ENCODE results near the gene LCK. TPM values are rescaled to one million over a fixed set of nuclear protein-coding genes. Genes with fewer than 3 reads are reported as not detected.
"Not testable (repeated sequence)": the region's sequence is repeated elsewhere in the genome, so short reads cannot be mapped to it uniquely, and the experiment has no call there.

The LCK gene
- total RNA-seq, 1 experiment from 2014 or later, result 0.43 TPM

GRCh38 chr1:32249831-32250525, 1.1 kb upstream of the LCK start:
- Histone ChIP-seq H3K27me3 (peaks cover 9% of the 10 kb centered on the region; the same call in 1 of the 2 replicates), H3K27ac (no peak overlapping the region), H3K4me1 (peaks cover 21% of the 10 kb centered on the region), H3K36me3 (no peaks in the 10 kb centered on the region), H3K9me3 (replicated peaks) (no peaks in the 10 kb centered on the region), H3K4me3 (no peak overlapping the region)
- no peak for DNase-seq

GRCh38 chr1:32255072-32256071, 4.3 kb downstream of the LCK start:
- H3K4me3 ChIP-seq, result no peak overlapping the region

GRCh38 chr1:32256473-32257226, 5.6 kb downstream of the LCK start:
- H3K4me1 ChIP-seq, result peaks cover under 1% of the 10 kb centered on the region
- H3K4me3 ChIP-seq, result no peak overlapping the region
- no peaks in the 10 kb centered on the region for H3K36me3 ChIP-seq
- peaks cover 3% of the 10 kb centered on the region; the same call in 1 of the 2 replicates for H3K27me3 ChIP-seq
- no peak for DNase-seq
- H3K9me3 ChIP-seq (replicated peaks), result no peaks in the 10 kb centered on the region
- no peak overlapping the region for H3K27ac ChIP-seq

More at GRCh38 chr1:32255072-32256071, 4.3 kb downstream of the LCK start:
- DNase-seq, result no peak
- Histone ChIP-seq H3K9me3 (replicated peaks) (no peaks in the 10 kb centered on the region), H3K27ac (no peak overlapping the region), H3K4me1 (peaks cover 9% of the 10 kb centered on the region), H3K36me3 (no peaks in the 10 kb centered on the region), H3K27me3 (peaks cover 10% of the 10 kb centered on the region; the same call in 1 of the 2 replicates)

DNA sequence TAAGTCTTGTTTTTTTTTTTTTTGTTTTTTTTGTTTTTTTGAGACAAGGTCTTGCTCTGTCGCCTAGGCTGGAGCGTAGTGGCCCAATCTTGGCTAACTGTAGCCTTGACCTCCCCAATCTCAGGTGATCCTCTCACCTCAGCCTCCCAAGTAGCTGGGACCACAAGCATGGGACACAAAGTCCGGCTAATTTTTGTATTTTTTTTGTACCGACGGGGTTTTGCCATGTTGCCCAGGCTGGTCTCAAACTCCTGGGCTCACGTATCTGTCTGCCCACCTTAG, 6.1 kb downstream of the LCK start:
- Histone ChIP-seq H3K27me3 (peaks cover 3% of the 10 kb centered on the region; the same call in 1 of the 2 replicates), H3K9me3 (replicated peaks) (no peaks in the 10 kb centered on the region), H3K36me3 (no peaks in the 10 kb centered on the region), H3K4me1 (no peaks in the 10 kb centered on the region), H3K4me3 (no peak overlapping the region), H3K27ac (no peak overlapping the region)
- no peak for DNase-seq

GRCh38 chr1:32263236-32263593, 12.2 kb downstream of the LCK start:
- not testable (repeated sequence) for DNase-seq; H3K27me3 ChIP-seq; H3K27ac ChIP-seq; H3K36me3 ChIP-seq; H3K4me3 ChIP-seq; H3K4me1 ChIP-seq; H3K9me3 ChIP-seq (replicated peaks)

- Histone ChIP-seq H3K27ac (no peak overlapping the region), H3K4me3 (no peak overlapping the region), H3K4me1 (no peaks in the 10 kb centered on the region), H3K9me3 (replicated peaks) (no peaks in the 10 kb centered on the region), H3K27me3 (no peaks in the 10 kb centered on the region), H3K36me3 (no peaks in the 10 kb centered on the region)
- no peak for DNase-seq
Observed at GRCh38 chr1:32263744-32264143, 12.7 kb downstream of the LCK start.

- no peaks in the 10 kb centered on the region for H3K36me3 ChIP-seq
- no peaks in the 10 kb centered on the region for H3K9me3 ChIP-seq (replicated peaks)
- DNase-seq, result no peak
- no peak overlapping the region for H3K4me3 ChIP-seq
- no peaks in the 10 kb centered on the region for H3K27me3 ChIP-seq
- no peaks in the 10 kb centered on the region for H3K4me1 ChIP-seq
- no peak overlapping the region for H3K27ac ChIP-seq
Observed at GRCh38 chr1:32265846-32266245, 14.8 kb downstream of the LCK start.

GRCh38 chr1:32266921-32267591, 16.0 kb downstream of the LCK start:
- no peak for DNase-seq
- Histone ChIP-seq H3K36me3 (no peaks in the 10 kb centered on the region), H3K9me3 (replicated peaks) (no peaks in the 10 kb centered on the region), H3K27me3 (no peaks in the 10 kb centered on the region), H3K4me1 (no peaks in the 10 kb centered on the region), H3K4me3 (no peak overlapping the region), H3K27ac (no peak overlapping the region)

DNA sequence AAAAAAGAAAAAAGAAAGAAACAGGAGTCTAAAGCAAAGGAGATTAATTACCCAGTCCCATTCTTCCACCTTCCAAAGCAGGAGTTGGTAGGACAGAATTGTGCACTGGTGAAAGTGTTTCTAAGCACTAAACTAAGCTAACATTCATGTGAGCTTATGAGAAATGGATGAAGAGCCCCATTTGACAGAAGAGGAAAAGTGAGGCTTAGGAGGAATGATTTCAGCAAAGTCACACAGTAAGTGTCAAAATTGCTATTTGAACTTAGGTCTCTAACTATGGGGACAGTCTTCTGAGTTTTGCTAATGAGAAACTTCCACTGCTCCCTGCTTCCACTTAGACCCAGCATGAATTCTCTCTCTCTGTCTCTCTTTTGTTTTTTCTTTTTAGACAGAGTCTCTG, 18.7 kb downstream of the LCK start:
- Histone ChIP-seq H3K4me1 (no peaks in the 10 kb centered on the region), H3K9me3 (replicated peaks) (no peaks in the 10 kb centered on the region), H3K4me3 (no peak overlapping the region), H3K27me3 (no peaks in the 10 kb centered on the region), H3K27ac (no peak overlapping the region), H3K36me3 (no peaks in the 10 kb centered on the region)
- no peak for DNase-seq

DNA sequence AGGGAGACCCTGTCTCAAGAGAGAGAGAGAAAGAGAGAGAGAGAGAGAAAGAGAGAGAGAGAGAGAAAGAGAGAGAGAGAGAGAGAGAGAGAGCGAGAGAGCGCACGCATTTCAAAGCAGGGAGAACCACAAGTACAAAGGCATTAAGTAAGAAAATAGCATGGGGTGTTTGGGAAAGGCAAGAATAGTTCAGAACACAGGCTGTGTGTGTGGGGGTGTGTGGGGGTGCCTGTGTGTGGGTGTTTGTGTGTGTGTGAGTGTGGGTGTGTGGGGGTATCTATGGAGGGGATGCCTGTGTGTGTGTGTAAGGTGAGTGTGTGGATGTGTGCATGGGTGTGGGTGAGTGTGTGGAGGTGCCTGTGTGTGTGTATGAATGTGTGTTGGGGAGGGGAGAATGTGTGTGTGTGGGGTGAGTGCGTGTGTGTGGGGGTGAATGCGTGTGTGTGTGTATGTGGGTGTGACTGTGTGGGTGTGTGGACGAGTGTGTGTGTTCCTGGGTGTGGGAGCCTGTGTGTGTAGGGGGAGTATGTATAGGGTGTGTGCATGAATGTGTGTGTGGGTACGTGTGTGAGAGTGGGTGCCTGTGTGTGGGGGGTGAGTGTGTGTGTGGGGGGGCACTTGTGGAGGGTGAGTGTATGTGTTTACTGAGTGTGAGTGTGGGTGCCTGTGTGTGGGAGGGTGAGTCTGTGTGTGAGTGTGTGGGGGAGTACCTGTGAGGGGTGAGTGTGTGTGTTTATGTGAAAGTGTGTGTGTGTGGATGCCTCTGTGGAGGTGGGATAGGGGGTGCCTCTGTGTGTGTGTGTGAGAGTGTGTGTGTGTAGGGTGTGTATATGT, 21.7 kb downstream of the LCK start:
- Histone ChIP-seq H3K9me3 (replicated peaks) (no peaks in the 10 kb centered on the region), H3K4me1 (no peaks in the 10 kb centered on the region), H3K27me3 (peaks cover 3% of the 10 kb centered on the region; the same call in 1 of the 2 replicates), H3K27ac (no peak overlapping the region), H3K36me3 (no peaks in the 10 kb centered on the region), H3K4me3 (no peak overlapping the region)
- DNase-seq, result no peak

- Histone ChIP-seq H3K36me3 (no peaks in the 10 kb centered on the region), H3K4me1 (no peaks in the 10 kb centered on the region), H3K9me3 (replicated peaks) (no peaks in the 10 kb centered on the region), H3K27ac (no peak overlapping the region), H3K27me3 (peaks cover 3% of the 10 kb centered on the region; the same call in 1 of the 2 replicates), H3K4me3 (no peak overlapping the region)
- no peak for DNase-seq
Observed at GRCh38 chr1:32273391-32274208, 22.5 kb downstream of the LCK start.

GRCh38 chr1:32274646-32275340, 23.7 kb downstream of the LCK start:
- no peak for DNase-seq
- H3K27me3 ChIP-seq, result peaks cover 3% of the 10 kb centered on the region; the same call in 1 of the 2 replicates
- no peak overlapping the region for H3K27ac ChIP-seq
- no peak overlapping the region for H3K4me3 ChIP-seq
- no peaks in the 10 kb centered on the region for H3K9me3 ChIP-seq (replicated peaks)
- no peaks in the 10 kb centered on the region for H3K4me1 ChIP-seq
- H3K36me3 ChIP-seq, result no peaks in the 10 kb centered on the region

DNA sequence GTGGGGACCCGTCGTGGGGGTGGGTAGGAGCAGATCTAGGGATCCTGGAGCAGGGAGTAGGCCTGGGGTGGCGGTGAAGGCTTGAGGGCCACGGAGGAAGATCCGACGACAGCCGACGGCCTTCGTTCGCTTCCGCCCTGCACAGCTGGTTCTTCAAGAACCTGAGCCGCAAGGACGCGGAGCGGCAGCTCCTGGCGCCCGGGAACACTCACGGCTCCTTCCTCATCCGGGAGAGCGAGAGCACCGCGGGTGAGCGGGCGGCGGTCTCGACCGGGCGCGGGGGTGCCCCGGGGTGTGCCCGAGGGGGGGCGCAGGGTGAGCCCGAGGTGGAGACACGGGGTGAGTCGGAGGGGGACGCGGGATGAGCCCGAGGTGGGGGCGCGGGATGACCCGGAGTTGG, 24.4 kb downstream of the LCK start:
- H3K4me1 ChIP-seq, result no peaks in the 10 kb centered on the region
- H3K27ac ChIP-seq, result no peak overlapping the region
- no peaks in the 10 kb centered on the region for H3K9me3 ChIP-seq (replicated peaks)
- peaks cover 3% of the 10 kb centered on the region; the same call in 1 of the 2 replicates for H3K27me3 ChIP-seq
- no peak overlapping the region for H3K4me3 ChIP-seq
- H3K36me3 ChIP-seq, result no peaks in the 10 kb centered on the region
- DNase-seq, result no peak

All from SJCRH30 (cell line).